K562 (cell line): ENCODE data around the gene NEMP1. TPM values are rescaled to one million over a fixed set of nuclear protein-coding genes. Genes with fewer than 3 reads are reported as not detected.

ENCODE experiments used
- KAT8 ChIP-seq: fragments of 450-650 bp; IDR thresholded peaks from 2 replicates; pipeline ENCODE4 v1.6.1; 2016; ENCODE audit warnings: low read depth, mild to moderate bottlenecking
- KLF13 ChIP-seq: fragments of 450-650 bp; IDR thresholded peaks from 2 replicates; pipeline ENCODE4 v1.6.1; 2016; ENCODE audit warnings: missing genetic modification characterization, low read depth, mild to moderate bottlenecking, missing compliant biosample characterization, moderate library complexity, borderline replicate concordance
- ZNF143 ChIP-seq: sonication (generic); formaldehyde crosslinking; IDR thresholded peaks from 2 replicates; pipeline ENCODE4 v1.9.0; 2022; ENCODE audit warnings: mild to moderate bottlenecking, missing genetic modification reagents
- ZNF445 ChIP-seq: fragments of 250-450 bp; sonication (Bioruptor Pico); IDR thresholded peaks from 2 replicates; pipeline ENCODE4 v1.4.0; 2020; ENCODE audit warnings: low read depth, mild to moderate bottlenecking, moderate library complexity
- ZNF699 ChIP-seq: fragments of 250-450 bp; sonication (Bioruptor Pico); IDR thresholded peaks from 2 replicates; pipeline ENCODE4 v1.8.0; 2021; ENCODE audit warnings: mild to moderate bottlenecking, moderate library complexity; ENCODE audit not compliant: insufficient replicate concordance
- ZNF75A ChIP-seq: fragments of 450-650 bp; formaldehyde crosslinking; IDR thresholded peaks from 2 replicates; pipeline ENCODE4 v1.4.0; 2020; ENCODE audit warnings: mild to moderate bottlenecking
- polyA plus RNA-seq, 8 experiments: library from polyadenylated mRNA; depleted of rRNA in 4 of 8; stranded (reverse) in 5 of 8; unstranded in 3 of 8; fragments of >200 nt; fragmentation: Nextera tagmentation in 2 of 8; fragmentation: Illumina TruSeq in 1 of 8; extraction: Ambion mirVana in 2 of 8; extraction: Trizol in 1 of 8; gene quantifications; 2 replicates each; pipeline versions ENCODE4 v1.2.1 to v1.2.3, GENCODE V29; 2011 to 2014; ENCODE audit warnings: inconsistent platforms in 1 of 8, missing spikeins in 1 of 8
- total RNA-seq, 7 experiments: library from RNA; depleted of rRNA in 6 of 7; stranded (reverse); fragments of >200 nt in 6 of 7; fragmentation: Illumina TruSeq in 2 of 7; extraction: Trizol in 2 of 7; gene quantifications; 2 replicates each; pipeline versions ENCODE4 v1.2.1 to v1.2.3, GENCODE V29; 2011 to 2021; ENCODE audit warnings: low replicate concordance in 1 of 7
- TF ChIP-seq, protein P1 (sequence below): fragments of 450-650 bp; IDR thresholded peaks from 2 replicates; pipeline ENCODE4 v1.6.1; 2016; ENCODE audit warnings: antibody characterized with exemption
- TF ChIP-seq, protein P2 (sequence below): fragments of 450-650 bp; IDR thresholded peaks from 2 replicates; pipeline ENCODE4 v1.6.1; 2014; ENCODE audit warnings: low read depth, mild to moderate bottlenecking, moderate library complexity, borderline replicate concordance
- TF ChIP-seq, protein P3 (sequence below): sonication (generic); formaldehyde crosslinking; IDR thresholded peaks from 2 replicates; pipeline ENCODE4 v1.9.0; 2022; ENCODE audit warnings: mild to moderate bottlenecking, missing genetic modification reagents
- TF ChIP-seq, protein P4 (sequence below), 2 experiments: fragments of 250-450 bp in 1 of 2; fragments of 450-650 bp in 1 of 2; sonication (Bioruptor Pico) in 1 of 2; IDR thresholded peaks; 2 replicates each; pipeline versions ENCODE4 v1.6.1 to v1.8.0; 2016 to 2021; ENCODE audit warnings: mild to moderate bottlenecking in 2 of 2, moderate library complexity in 2 of 2, missing compliant biosample characterization in 1 of 2, missing genetic modification characterization in 1 of 2
- TF ChIP-seq, protein P5 (sequence below): fragments of 250-450 bp; sonication (Bioruptor Pico); IDR thresholded peaks from 2 replicates; pipeline ENCODE4 v1.5.0; 2021; ENCODE audit warnings: mild to moderate bottlenecking, moderate library complexity
- TF ChIP-seq, protein P6 (sequence below): sonication (generic); formaldehyde crosslinking; IDR thresholded peaks from 2 replicates; pipeline ENCODE4 v1.8.0; 2022; ENCODE audit warnings: mild to moderate bottlenecking, missing genetic modification reagents

NEMP1 gene
- total and polyA plus RNA-seq, 9 of the 15 experiments (the other 6 are each of a cell fraction or from before 2014, with no cell fraction given): 9.5 to 82.2 (median 41.2) TPM

DNA sequence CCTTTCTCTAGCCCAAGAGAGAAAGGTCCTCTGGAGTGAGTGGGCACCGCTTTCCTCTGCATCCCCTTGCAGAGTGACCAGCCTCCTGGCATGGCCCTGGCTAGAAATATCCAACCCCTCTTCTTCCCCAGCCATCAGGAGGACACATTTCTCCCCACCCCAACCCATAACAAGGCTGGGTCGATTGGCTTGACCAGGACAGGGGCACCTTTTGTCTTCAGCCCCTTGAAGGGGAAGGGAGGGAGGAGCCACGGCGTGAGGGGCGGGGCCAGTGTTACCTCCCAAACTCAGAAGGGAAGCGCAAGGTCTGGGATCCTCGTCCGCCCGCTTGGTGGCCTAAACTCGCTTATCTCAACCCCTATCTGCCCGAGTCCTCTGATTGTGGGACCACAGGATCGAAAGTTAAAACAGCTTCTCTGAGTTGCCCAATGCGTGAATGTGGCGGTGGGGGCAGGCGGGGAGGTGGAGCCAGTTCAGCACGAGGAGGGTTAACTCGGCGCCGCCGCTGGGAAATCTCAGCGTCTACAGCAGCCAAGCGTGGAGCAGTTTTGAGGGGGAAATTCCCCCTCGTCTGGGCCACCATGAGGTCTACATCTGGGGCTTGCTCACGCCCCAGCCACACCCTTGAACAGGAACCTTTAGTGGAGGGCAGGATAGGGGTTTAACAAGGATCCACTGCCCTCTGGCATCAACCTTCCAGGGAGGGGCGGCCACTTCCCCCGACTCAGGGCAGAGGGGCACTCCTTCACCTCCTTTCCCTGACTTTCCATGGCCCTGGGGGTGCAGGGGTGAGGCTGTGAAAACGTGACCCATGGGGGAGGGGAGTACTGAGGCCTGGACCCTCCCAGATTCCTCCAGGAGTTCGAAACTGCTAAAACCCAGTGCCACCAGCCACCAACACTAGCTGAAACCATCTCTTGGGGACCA, 31.8 kb upstream of the NEMP1 start (continued):
- TF ChIP-seq, protein P1, sequence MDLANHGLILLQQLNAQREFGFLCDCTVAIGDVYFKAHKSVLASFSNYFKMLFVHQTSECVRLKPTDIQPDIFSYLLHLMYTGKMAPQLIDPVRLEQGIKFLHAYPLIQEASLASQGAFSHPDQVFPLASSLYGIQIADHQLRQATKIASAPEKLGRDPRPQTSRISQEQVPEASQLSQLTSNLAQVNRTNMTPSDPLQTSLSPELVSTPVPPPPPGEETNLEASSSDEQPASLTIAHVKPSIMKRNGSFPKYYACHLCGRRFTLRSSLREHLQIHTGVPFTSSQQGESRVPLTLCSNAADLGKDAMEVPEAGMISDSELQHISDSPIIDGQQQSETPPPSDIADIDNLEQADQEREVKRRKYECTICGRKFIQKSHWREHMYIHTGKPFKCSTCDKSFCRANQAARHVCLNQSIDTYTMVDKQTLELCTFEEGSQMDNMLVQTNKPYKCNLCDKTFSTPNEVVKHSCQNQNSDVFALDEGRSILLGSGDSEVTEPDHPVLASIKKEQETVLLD: no peak
- no peak for TF ChIP-seq ZNF699
- TF ChIP-seq KAT8: no peak
- TF ChIP-seq, protein P2, sequence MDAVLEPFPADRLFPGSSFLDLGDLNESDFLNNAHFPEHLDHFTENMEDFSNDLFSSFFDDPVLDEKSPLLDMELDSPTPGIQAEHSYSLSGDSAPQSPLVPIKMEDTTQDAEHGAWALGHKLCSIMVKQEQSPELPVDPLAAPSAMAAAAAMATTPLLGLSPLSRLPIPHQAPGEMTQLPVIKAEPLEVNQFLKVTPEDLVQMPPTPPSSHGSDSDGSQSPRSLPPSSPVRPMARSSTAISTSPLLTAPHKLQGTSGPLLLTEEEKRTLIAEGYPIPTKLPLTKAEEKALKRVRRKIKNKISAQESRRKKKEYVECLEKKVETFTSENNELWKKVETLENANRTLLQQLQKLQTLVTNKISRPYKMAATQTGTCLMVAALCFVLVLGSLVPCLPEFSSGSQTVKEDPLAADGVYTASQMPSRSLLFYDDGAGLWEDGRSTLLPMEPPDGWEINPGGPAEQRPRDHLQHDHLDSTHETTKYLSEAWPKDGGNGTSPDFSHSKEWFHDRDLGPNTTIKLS: no peak
- TF ChIP-seq ZNF75A (CRISPR knock-in tag): no peak
- no peak for TF ChIP-seq ZNF143 (CRISPR knock-in tag)
- TF ChIP-seq, protein P3, sequence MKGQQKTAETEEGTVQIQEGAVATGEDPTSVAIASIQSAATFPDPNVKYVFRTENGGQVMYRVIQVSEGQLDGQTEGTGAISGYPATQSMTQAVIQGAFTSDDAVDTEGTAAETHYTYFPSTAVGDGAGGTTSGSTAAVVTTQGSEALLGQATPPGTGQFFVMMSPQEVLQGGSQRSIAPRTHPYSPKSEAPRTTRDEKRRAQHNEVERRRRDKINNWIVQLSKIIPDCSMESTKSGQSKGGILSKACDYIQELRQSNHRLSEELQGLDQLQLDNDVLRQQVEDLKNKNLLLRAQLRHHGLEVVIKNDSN (CRISPR knock-in tag): no peak
- no peak for TF ChIP-seq ZNF445 (CRISPR knock-in tag)
- TF ChIP-seq, protein P4, sequence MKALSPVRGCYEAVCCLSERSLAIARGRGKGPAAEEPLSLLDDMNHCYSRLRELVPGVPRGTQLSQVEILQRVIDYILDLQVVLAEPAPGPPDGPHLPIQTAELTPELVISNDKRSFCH (CRISPR knock-in tag; IDR thresholded peaks at IDR 0.05): no peak
- TF ChIP-seq, protein P4 (tag; IDR thresholded peaks at IDR 0.05): no peak
- TF ChIP-seq, protein P5, sequence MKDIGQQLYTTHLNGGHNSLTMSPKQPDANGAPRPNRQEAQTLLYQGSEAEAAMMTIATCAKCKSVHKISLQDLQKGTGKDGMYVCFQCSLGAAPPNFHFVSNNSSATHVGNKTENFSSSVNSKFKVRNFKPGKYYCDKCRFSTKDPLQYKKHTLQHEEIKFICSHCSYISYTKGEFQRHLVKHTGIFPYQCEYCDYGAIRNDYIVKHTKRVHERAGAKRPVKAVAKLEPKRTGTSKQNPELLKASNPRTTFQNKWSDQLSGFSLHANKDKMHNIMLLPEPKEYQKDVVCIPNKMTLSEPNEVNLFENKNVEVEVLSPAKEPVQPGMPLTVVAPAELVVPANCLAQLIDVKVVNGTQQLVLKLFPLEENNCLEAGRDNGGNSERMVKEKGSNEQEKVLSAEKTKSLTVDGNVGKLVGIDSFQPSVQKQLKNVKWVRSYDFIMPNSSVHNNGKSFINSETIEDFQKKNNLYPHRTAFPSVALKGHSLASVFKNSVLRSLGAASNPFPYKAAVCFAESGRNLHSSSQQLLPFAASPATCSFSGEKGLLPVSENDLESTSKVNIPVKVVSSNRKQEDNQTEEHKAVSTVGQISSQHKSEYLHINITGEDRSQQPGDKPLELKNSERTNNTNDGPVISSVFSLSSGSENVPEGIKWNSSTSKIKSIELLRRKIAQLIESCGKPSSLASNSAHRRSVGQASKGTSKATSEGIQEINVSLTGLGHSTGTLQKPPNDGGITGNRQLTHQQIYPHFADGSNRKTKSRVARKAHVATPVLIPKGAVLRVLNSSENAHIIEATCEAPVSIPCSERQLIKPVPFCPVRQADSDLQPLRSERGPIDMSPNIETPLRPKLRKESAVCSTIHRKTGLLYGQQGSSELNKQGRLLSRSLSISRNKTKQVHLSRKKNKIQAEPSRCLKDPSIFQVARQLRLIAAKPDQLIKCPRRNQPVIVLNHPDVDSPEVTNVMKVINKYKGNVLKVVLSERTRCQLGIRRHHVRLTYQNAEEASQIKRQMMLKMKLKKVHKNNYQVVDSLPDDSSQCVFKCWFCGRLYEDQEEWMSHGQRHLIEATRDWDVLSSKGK (CRISPR knock-in tag): no peak
- no peak for TF ChIP-seq KLF13 (tag)
- TF ChIP-seq, protein P6, sequence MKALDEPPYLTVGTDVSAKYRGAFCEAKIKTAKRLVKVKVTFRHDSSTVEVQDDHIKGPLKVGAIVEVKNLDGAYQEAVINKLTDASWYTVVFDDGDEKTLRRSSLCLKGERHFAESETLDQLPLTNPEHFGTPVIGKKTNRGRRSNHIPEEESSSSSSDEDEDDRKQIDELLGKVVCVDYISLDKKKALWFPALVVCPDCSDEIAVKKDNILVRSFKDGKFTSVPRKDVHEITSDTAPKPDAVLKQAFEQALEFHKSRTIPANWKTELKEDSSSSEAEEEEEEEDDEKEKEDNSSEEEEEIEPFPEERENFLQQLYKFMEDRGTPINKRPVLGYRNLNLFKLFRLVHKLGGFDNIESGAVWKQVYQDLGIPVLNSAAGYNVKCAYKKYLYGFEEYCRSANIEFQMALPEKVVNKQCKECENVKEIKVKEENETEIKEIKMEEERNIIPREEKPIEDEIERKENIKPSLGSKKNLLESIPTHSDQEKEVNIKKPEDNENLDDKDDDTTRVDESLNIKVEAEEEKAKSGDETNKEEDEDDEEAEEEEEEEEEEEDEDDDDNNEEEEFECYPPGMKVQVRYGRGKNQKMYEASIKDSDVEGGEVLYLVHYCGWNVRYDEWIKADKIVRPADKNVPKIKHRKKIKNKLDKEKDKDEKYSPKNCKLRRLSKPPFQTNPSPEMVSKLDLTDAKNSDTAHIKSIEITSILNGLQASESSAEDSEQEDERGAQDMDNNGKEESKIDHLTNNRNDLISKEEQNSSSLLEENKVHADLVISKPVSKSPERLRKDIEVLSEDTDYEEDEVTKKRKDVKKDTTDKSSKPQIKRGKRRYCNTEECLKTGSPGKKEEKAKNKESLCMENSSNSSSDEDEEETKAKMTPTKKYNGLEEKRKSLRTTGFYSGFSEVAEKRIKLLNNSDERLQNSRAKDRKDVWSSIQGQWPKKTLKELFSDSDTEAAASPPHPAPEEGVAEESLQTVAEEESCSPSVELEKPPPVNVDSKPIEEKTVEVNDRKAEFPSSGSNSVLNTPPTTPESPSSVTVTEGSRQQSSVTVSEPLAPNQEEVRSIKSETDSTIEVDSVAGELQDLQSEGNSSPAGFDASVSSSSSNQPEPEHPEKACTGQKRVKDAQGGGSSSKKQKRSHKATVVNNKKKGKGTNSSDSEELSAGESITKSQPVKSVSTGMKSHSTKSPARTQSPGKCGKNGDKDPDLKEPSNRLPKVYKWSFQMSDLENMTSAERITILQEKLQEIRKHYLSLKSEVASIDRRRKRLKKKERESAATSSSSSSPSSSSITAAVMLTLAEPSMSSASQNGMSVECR (CRISPR knock-in tag): no peak
